Coronary artery (tissue), 2 donors: ENCODE measurements around the gene C1QTNF2.

Source experiments
- DNase-seq: peaks from one replicate; pipeline ENCODE4 v3.0.0-alpha.2; 2017; ENCODE audit warnings: low spot score
- H3K27ac ChIP-seq, 2 donors: fragments of 200-600 bp; sonication (generic); one replicate each; pipeline ENCODE4 v1.5.1; 2016 to 2019
- H3K4me3 ChIP-seq: fragments of 200-600 bp; sonication (generic); 2 replicates; pipeline ENCODE4 v1.5.1; 2016; ENCODE audit warnings: mild to moderate bottlenecking, moderate library complexity
- TF ChIP-seq, protein P1 (sequence below): fragments of 200-600 bp; sonication (generic); IDR thresholded peaks from one replicate; pipeline ENCODE4 v1.5.1; 2019; ENCODE audit warnings: antibody characterized with exemption

The C1QTNF2 gene

DNA sequence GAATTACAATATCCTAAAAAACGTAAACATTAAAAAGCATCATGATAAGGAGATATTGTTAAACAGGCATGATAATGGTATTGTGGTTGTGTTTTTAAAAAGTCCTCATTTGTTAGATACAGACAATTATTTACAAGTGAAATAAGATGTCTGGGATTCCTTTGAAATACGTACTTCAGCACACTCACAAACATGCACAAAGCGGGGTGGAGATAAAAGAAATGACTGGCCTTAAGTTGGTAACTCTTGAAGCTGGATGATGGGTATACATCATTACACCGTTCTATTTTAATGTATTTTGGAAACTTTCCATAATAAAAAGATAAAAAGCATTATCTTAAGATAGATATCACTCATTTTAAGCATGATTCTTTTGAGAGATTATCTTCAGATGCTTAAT, 28.4 kb upstream of the C1QTNF2 start:
- peak overlapping the region; percentile 78 for H3K4me3 ChIP-seq
- no peak for DNase-seq
- peak overlapping the region in 1 of 2 donors; percentile 93 for H3K27ac ChIP-seq
- TF ChIP-seq, protein P1, sequence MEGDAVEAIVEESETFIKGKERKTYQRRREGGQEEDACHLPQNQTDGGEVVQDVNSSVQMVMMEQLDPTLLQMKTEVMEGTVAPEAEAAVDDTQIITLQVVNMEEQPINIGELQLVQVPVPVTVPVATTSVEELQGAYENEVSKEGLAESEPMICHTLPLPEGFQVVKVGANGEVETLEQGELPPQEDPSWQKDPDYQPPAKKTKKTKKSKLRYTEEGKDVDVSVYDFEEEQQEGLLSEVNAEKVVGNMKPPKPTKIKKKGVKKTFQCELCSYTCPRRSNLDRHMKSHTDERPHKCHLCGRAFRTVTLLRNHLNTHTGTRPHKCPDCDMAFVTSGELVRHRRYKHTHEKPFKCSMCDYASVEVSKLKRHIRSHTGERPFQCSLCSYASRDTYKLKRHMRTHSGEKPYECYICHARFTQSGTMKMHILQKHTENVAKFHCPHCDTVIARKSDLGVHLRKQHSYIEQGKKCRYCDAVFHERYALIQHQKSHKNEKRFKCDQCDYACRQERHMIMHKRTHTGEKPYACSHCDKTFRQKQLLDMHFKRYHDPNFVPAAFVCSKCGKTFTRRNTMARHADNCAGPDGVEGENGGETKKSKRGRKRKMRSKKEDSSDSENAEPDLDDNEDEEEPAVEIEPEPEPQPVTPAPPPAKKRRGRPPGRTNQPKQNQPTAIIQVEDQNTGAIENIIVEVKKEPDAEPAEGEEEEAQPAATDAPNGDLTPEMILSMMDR = no peak

DNA sequence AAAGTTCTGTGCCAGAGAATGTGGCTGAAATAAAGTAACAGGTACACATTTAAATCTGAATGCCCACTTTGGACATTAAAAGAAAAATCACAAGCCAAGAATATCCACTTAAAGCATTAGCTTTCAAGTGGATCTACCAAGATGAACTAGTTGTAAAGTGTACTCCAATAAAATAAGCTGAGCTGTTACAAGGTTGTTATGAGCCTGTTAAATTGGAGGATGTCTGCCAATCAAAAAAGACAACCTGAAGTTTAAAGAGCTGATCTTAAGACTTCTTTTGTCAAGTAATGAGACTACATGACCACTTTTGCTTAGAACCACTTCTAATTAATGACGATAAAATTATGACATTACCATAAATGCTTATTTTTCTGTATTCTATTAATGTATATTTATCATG, 27.1 kb upstream of the C1QTNF2 start:
- TF ChIP-seq, protein P1 = no peak
- H3K4me3 ChIP-seq = no peak overlapping the region

DNA sequence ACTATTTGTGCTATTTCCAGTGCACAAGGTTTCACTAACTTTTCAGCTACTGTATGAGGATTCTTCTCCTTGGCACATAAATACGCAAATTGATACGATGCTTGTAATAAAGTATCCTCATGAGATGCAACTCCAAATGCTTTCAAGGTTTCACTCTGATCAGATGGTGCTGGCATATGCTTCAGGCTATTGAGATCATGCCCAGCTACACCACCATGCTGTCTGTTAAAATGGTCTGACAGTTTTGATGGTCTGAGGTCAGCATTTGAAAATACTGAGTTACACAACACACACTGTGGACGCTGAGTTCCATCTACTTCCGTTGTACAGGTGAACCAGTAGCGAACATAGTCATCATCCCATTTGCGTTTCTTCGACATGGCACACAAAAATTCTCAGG, 24.7 kb upstream of the C1QTNF2 start:
- H3K4me3 ChIP-seq = no peak overlapping the region
- TF ChIP-seq, protein P1 = no peak
- no peak for DNase-seq
- no peak overlapping the region for H3K27ac ChIP-seq

More for the DNA sequence above, 27.1 kb upstream of the C1QTNF2 start:
- no peak overlapping the region for H3K27ac ChIP-seq
- no peak for DNase-seq

DNA sequence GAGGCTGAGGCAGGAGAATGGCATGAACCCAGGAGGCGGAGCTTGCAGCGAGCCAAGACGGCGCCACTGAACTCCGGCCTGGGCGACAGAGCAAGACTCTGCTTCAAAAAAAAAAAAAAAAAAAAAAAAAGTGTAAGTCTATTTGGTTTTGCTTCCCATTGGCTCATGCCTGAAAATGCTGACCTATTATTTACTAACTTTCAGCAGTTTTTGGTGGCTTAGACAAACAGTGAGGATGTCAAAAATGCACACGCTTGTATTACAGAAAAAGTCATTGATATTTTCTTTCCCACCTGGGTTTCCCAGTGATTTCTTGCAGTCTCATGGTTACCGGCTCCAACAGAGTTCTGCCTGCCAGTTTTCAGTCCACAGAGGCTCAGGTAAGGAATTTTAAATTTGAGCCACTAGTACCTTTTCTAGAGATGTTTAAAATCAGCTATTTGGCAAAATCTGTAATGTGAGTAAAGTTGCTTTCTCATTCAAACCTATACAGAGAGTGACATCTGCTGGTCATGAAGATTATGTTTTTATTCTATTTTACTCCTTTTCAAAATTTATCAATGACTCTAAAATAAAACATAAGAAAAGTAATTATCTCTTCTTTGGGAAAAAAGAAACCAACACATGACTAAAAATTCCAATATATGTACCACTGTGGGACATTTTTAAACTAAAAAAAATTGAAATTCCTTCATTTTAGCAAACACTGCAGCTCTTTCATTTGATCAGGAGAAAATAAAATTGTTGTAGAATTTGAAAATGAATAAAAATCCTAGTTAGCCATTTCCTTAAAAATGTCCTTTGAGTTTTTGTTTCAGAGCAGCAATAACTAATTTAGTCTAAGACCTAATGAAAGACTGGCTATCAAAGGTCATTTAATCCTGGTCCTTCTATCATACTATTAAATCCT, 20.6 kb upstream of the C1QTNF2 start:
- DNase-seq = no peak

DNA sequence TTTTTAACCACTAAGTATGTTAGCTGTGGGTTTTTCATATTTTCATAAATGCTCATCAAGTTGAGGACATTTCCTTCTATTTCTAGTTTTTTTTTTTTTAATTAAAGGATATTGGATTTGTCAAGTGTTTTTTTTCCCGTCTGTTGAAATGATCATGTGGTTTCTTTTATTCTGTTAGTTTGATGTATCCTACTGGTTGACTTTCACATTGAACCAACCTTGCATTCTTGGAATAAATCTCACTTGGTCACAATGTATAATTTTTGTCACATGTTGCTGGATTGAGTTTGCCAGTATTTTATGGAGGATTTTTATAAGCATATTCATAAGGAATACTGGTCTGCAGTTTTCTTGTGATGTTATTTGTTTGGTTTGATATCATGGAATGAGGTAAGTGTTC, 17.0 kb upstream of the C1QTNF2 start:
- Histone ChIP-seq H3K4me3 (no peak overlapping the region), H3K27ac (no peak overlapping the region)
- DNase-seq = no peak
- TF ChIP-seq, protein P1 = no peak

More for the DNA sequence above, 20.6 kb upstream of the C1QTNF2 start:
- TF ChIP-seq, protein P1 = peak; percentile 34
- Histone ChIP-seq H3K4me3 (no peak overlapping the region), H3K27ac (no peak overlapping the region)

DNA sequence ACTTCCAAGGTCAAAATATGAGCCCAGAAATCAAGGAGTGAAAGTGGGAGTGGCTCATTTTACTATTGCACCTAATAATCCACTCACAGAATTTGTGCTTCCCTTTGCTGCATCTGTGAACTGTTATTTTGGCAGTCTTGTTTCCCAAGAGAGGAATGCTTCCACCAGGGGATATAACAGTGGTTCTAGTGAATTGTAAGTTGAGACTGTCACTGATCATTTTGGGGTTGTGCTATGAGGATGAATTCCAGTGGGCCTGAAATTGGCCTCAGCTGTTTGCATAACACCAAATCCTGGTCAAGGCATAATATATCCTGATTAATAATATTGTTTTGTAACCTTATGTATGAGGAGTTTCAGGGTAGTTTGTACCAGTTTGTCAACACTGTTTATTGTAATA, 15.1 kb upstream of the C1QTNF2 start:
- no peak for DNase-seq
- TF ChIP-seq, protein P1 = no peak
- no peak overlapping the region for H3K27ac ChIP-seq
- H3K4me3 ChIP-seq = no peak overlapping the region

DNA sequence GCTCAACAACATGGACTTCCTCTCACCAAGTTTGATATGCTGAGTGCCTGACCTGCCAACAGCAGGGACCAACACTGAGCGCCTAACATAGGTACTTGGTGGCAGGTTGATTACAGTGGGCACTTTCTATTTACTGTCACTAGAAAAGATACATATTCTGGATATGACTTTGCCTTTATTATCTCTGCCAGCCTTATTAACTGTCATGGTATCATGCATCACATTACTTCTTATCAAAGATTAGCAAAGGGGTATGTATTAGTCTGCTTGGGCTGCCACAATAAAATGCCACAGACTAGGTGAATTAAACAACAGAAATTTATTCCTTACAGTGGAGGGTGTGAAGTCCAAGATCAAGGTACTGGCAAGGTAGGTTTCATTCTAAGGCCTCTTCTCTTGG, 14.3 kb upstream of the C1QTNF2 start:
- DNase-seq = no peak
- TF ChIP-seq, protein P1 = no peak
- Histone ChIP-seq H3K4me3 (no peak overlapping the region), H3K27ac (no peak overlapping the region)
